HepG2 (cell line): ENCODE results near the gene PGP. TPM values are rescaled to one million over a fixed set of nuclear protein-coding genes. Genes with fewer than 3 reads are reported as not detected.

Source experiments
- BCL6 ChIP-seq: IDR thresholded peaks from 2 replicates; pipeline ENCODE4 v1.6.1; 2016; ENCODE audit warnings: missing genetic modification reagents, missing compliant biosample characterization
- ELF1 ChIP-seq: sonication (generic); formaldehyde crosslinking; IDR thresholded peaks from 2 replicates; pipeline ENCODE4 v1.4.0; 2020; ENCODE audit warnings: missing genetic modification reagents
- KDM4B ChIP-seq: sonication (generic); formaldehyde crosslinking; IDR thresholded peaks from 2 replicates; pipeline ENCODE4 v1.4.0; 2020; ENCODE audit warnings: missing genetic modification reagents
- MBD4 ChIP-seq: IDR thresholded peaks from 2 replicates; pipeline ENCODE4 v1.6.1; 2012; ENCODE audit warnings: low read length, inconsistent platforms, borderline replicate concordance
- MYC ChIP-seq: sonication (generic); formaldehyde crosslinking; IDR thresholded peaks from 2 replicates; pipeline ENCODE4 v1.9.0; 2021; ENCODE audit warnings: missing genetic modification reagents, borderline replicate concordance
- NONO ChIP-seq, 2 experiments: fragments of 450-650 bp in 1 of 2; sonication (generic) in 1 of 2; formaldehyde crosslinking in 1 of 2; IDR thresholded peaks in 1 of 2; conservative IDR thresholded peaks in 1 of 2; 2 replicates each; pipeline versions ENCODE4 v1.6.1 to v1.8.0; 2017 to 2022; ENCODE audit warnings: mild to moderate bottlenecking in 1 of 2, missing genetic modification reagents in 1 of 2, moderate library complexity in 1 of 2
- PTBP1 ChIP-seq: fragments of 200-400 bp; formaldehyde crosslinking; IDR thresholded peaks from 2 replicates; pipeline ENCODE4 v1.6.1; 2018; ENCODE audit warnings: low read length, low read depth; ENCODE audit not compliant: poor library complexity, severe bottlenecking
- SNRNP70 ChIP-seq: fragments of 200-400 bp; formaldehyde crosslinking; IDR thresholded peaks from 2 replicates; pipeline ENCODE4 v1.6.1; 2017; ENCODE audit warnings: mild to moderate bottlenecking, low read depth, low read length, moderate library complexity
- SOX5 ChIP-seq: IDR thresholded peaks from 2 replicates; pipeline ENCODE4 v1.6.1; 2016; ENCODE audit warnings: borderline replicate concordance
- ZFP90 ChIP-seq: sonication (generic); formaldehyde crosslinking; IDR thresholded peaks from 2 replicates; pipeline ENCODE4 v1.8.0; 2022; ENCODE audit warnings: missing genetic modification reagents, mild to moderate bottlenecking, inconsistent platforms, borderline replicate concordance
- ZFYVE20 ChIP-seq: sonication (generic); formaldehyde crosslinking; IDR thresholded peaks from 2 replicates; pipeline ENCODE4 v1.8.0; 2023; ENCODE audit warnings: low read depth, mild to moderate bottlenecking, moderate library complexity, missing genetic modification reagents, borderline replicate concordance
- ZNF225 ChIP-seq: sonication (generic); formaldehyde crosslinking; IDR thresholded peaks from 2 replicates; pipeline ENCODE4 v1.4.0; 2020; ENCODE audit warnings: mild to moderate bottlenecking, missing genetic modification reagents
- ZNF234 ChIP-seq: sonication (generic); formaldehyde crosslinking; conservative IDR thresholded peaks from 2 replicates; pipeline ENCODE4 v1.5.1; 2020; ENCODE audit warnings: mild to moderate bottlenecking, missing genetic modification reagents
- ZNF329 ChIP-seq: sonication (generic); formaldehyde crosslinking; IDR thresholded peaks from 2 replicates; pipeline ENCODE4 v1.9.0; 2021; ENCODE audit warnings: low read depth, mild to moderate bottlenecking, missing genetic modification reagents
- ZNF354B ChIP-seq: sonication (generic); formaldehyde crosslinking; IDR thresholded peaks from 2 replicates; pipeline ENCODE4 v1.8.0; 2022; ENCODE audit warnings: mild to moderate bottlenecking, missing genetic modification reagents
- ZNF629 ChIP-seq: sonication (generic); formaldehyde crosslinking; conservative IDR thresholded peaks from 2 replicates; pipeline ENCODE4 v1.5.0; 2020; ENCODE audit warnings: missing genetic modification reagents
- ZNF670 ChIP-seq: sonication (generic); formaldehyde crosslinking; IDR thresholded peaks from 2 replicates; pipeline ENCODE4 v1.8.0; 2022; ENCODE audit warnings: mild to moderate bottlenecking, missing genetic modification reagents, borderline replicate concordance
- ZNF891 ChIP-seq: sonication (generic); formaldehyde crosslinking; IDR thresholded peaks from 2 replicates; pipeline ENCODE4 v1.5.0; 2020; ENCODE audit warnings: mild to moderate bottlenecking, missing genetic modification reagents
- polyA plus RNA-seq, 8 experiments: library from polyadenylated mRNA; depleted of rRNA in 3 of 8; stranded (reverse) in 7 of 8; unstranded in 1 of 8; fragments of >200 nt; fragmentation: Illumina TruSeq in 4 of 8; extraction: Trizol in 4 of 8; gene quantifications; 2 replicates each; pipeline versions ENCODE4 v1.2.1 to v1.2.3, GENCODE V29; 2011 to 2016; ENCODE audit warnings: low read depth in 4 of 8, missing spikeins in 1 of 8, mixed read lengths in 1 of 8; ENCODE audit not compliant: insufficient read depth in 1 of 8
- total RNA-seq, 5 experiments: library from RNA; depleted of rRNA; stranded (reverse); fragments of >200 nt; fragmentation: Illumina TruSeq; extraction: Trizol; gene quantifications; 2 replicates each; pipeline ENCODE4 v1.2.3, GENCODE V29; 2016; ENCODE audit warnings: low read depth in 1 of 5
- TF ChIP-seq, protein P1 (sequence below): fragments of 450-650 bp; IDR thresholded peaks from 2 replicates; pipeline ENCODE4 v1.6.1; 2016
- TF ChIP-seq, protein P2 (sequence below): sonication (generic); formaldehyde crosslinking; IDR thresholded peaks from 2 replicates; pipeline ENCODE4 v1.4.0; 2020; ENCODE audit warnings: missing genetic modification reagents
- TF ChIP-seq, protein P3 (sequence below): IDR thresholded peaks from 2 replicates; pipeline ENCODE4 v1.6.1; 2016
- TF ChIP-seq, protein P4 (sequence below): sonication (generic); formaldehyde crosslinking; IDR thresholded peaks from 2 replicates; pipeline ENCODE4; 2020; ENCODE audit warnings: missing genetic modification reagents, mild to moderate bottlenecking, borderline replicate concordance

The PGP gene
- total and polyA plus RNA-seq, 2 of the 13 experiments (the other 11 are each of a cell fraction or from before 2014, with no cell fraction given) = 7.3 to 18.3 TPM

DNA sequence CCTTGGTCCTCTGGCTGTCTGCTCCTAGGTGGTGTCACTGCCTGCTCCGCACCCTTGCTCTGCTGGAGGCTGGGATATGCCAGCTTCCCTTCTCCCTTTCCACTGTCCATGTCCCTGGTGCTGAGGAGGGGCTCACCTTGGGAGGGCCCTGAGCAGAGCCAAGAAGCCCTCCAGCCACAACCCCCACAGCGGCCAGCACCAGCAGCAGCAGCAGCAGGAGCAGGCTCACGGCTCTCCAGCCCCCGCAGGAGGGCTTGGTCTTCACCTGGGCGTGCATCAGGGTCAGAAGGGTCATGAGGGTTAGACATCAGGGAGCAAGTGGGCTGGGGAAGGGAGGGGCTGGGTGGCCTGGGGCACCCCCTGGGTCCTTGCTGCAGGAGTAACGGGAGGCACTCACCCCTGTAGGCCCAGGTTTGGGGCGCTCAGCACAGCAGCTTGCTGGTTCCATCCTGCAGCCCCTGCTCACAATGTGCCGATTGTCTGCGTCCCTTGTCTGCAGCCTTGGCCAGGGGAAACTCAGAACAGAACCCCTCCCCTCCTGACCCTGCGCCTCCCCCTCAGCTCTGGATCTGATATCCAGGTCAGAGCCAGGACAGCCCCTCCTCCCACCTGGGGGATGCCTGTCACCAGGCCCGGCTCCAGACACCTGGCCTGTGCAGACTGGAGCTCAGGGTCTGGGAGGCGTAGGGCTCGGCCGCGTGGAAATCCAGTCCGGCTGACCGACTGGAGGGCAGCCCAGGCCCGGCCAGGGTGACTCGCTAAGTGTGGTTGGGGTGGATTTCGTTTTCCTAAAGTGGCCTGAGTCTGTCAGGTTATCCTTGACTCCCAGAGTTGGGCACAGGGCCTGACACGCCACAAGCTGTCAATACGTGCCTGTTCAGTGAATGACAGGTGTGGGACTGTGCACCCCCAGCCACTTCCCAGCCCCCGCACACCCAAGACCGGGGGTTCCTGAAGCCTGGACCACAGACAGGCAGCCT lies 4.0 kb downstream of the PGP start, which contains the start of gene BRICD5 (continued):
- TF ChIP-seq ELF1 (CRISPR knock-in tag) = no peak
- TF ChIP-seq ZNF354B (CRISPR knock-in tag) = no peak
- TF ChIP-seq, protein P1, sequence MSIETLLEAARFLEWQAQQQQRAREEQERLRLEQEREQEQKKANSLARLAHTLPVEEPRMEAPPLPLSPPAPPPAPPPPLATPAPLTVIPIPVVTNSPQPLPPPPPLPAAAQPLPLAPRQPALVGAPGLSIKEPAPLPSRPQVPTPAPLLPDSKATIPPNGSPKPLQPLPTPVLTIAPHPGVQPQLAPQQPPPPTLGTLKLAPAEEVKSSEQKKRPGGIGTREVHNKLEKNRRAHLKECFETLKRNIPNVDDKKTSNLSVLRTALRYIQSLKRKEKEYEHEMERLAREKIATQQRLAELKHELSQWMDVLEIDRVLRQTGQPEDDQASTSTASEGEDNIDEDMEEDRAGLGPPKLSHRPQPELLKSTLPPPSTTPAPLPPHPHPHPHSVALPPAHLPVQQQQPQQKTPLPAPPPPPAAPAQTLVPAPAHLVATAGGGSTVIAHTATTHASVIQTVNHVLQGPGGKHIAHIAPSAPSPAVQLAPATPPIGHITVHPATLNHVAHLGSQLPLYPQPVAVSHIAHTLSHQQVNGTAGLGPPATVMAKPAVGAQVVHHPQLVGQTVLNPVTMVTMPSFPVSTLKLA = no peak
- TF ChIP-seq SNRNP70 = no peak
- TF ChIP-seq, protein P2, sequence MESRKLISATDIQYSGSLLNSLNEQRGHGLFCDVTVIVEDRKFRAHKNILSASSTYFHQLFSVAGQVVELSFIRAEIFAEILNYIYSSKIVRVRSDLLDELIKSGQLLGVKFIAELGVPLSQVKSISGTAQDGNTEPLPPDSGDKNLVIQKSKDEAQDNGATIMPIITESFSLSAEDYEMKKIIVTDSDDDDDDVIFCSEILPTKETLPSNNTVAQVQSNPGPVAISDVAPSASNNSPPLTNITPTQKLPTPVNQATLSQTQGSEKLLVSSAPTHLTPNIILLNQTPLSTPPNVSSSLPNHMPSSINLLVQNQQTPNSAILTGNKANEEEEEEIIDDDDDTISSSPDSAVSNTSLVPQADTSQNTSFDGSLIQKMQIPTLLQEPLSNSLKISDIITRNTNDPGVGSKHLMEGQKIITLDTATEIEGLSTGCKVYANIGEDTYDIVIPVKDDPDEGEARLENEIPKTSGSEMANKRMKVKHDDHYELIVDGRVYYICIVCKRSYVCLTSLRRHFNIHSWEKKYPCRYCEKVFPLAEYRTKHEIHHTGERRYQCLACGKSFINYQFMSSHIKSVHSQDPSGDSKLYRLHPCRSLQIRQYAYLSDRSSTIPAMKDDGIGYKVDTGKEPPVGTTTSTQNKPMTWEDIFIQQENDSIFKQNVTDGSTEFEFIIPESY = no peak
- TF ChIP-seq, protein P3, sequence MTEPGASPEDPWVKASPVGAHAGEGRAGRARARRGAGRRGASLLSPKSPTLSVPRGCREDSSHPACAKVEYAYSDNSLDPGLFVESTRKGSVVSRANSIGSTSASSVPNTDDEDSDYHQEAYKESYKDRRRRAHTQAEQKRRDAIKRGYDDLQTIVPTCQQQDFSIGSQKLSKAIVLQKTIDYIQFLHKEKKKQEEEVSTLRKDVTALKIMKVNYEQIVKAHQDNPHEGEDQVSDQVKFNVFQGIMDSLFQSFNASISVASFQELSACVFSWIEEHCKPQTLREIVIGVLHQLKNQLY (CRISPR knock-in tag) = no peak
- 0 out of 2 replicates have a peak, but pooled peaks have one; percentile 15 for TF ChIP-seq SOX5 (CRISPR knock-in tag)
- no peak for TF ChIP-seq ZNF670 (CRISPR knock-in tag)
- no peak for TF ChIP-seq PTBP1
- no peak for TF ChIP-seq ZFP90 (CRISPR knock-in tag)
- 0 out of 2 replicates have a peak, but pooled peaks have one; percentile 25 for TF ChIP-seq ZNF891 (CRISPR knock-in tag)
- no peak for TF ChIP-seq ZNF329 (CRISPR knock-in tag)
- TF ChIP-seq NONO (IDR thresholded peaks at IDR 0.05) = no peak
- TF ChIP-seq NONO (CRISPR knock-in tag; conservative IDR thresholded peaks at IDR 0.05) = peak; percentile 90
- TF ChIP-seq ZNF234 (CRISPR knock-in tag) = no peak
- no peak for TF ChIP-seq MBD4
- TF ChIP-seq MYC (CRISPR knock-in tag) = peak; percentile 48; the same call in 1 of the 2 replicates
- TF ChIP-seq ZNF225 (CRISPR knock-in tag) = no peak
- no peak for TF ChIP-seq BCL6 (CRISPR knock-in tag)
- no peak for TF ChIP-seq KDM4B
- TF ChIP-seq ZNF629 (CRISPR knock-in tag) = no peak
- no peak for TF ChIP-seq ZFYVE20
- TF ChIP-seq, protein P4, sequence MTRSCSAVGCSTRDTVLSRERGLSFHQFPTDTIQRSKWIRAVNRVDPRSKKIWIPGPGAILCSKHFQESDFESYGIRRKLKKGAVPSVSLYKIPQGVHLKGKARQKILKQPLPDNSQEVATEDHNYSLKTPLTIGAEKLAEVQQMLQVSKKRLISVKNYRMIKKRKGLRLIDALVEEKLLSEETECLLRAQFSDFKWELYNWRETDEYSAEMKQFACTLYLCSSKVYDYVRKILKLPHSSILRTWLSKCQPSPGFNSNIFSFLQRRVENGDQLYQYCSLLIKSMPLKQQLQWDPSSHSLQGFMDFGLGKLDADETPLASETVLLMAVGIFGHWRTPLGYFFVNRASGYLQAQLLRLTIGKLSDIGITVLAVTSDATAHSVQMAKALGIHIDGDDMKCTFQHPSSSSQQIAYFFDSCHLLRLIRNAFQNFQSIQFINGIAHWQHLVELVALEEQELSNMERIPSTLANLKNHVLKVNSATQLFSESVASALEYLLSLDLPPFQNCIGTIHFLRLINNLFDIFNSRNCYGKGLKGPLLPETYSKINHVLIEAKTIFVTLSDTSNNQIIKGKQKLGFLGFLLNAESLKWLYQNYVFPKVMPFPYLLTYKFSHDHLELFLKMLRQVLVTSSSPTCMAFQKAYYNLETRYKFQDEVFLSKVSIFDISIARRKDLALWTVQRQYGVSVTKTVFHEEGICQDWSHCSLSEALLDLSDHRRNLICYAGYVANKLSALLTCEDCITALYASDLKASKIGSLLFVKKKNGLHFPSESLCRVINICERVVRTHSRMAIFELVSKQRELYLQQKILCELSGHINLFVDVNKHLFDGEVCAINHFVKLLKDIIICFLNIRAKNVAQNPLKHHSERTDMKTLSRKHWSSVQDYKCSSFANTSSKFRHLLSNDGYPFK (CRISPR knock-in tag) = no peak
